ENCODE data around the gene STARD3. TPM values are rescaled to one million over a fixed set of nuclear protein-coding genes. Genes with fewer than 3 reads are reported as not detected.

STARD3 gene
- total RNA-seq, 1 experiment from 2014 or later: 30.1 TPM

DNA sequence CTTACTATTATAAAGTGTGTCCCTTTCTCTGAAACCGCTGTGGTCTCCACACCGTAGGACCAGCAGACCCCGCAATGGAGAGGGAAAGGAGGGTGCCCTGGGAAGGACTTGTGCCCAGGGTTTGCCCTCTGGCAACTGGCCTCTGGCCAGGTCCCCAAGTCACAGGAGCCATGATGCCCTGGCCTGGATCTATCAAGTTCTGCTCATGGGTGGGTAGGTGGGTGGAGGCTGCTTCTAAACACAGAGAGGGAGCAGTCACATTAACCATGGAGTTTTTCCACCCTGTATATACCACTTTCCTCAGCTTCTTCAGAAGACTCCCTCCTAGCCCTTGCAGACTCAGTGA, 19.9 kb upstream of the STARD3 start:
- Mint-ChIP-seq H3K36me3 (ENCODE audit: insufficient read depth, unreplicated experiment) (no peaks in the 10 kb centered on the region), H3K27me3 (ENCODE audit: insufficient read depth, unreplicated experiment) (peaks cover 28% of the 10 kb centered on the region), H3K9me3 (ENCODE audit: unreplicated experiment) (no peaks in the 10 kb centered on the region), H3K27ac (ENCODE audit: low read depth, unreplicated experiment) (no peak overlapping the region), H3K4me3 (ENCODE audit: unreplicated experiment) (peak overlapping the region; percentile 81), H3K4me1 (ENCODE audit: insufficient read depth, unreplicated experiment) (peaks cover 6% of the 10 kb centered on the region)
- ChIA-PET POLR2A (interaction anchor here (1.2 kb wide), 1 partner anchor 70 kb away, joined by 3 read pairs; the partner anchor contains the start of gene PGAP3), CTCF (interaction anchor here (0.6 to 0.7 kb wide), 2 partner anchors 92 to 786 kb away, joined by 4 read pairs; no protein-coding TSS in a partner anchor)
- no TSS peak for BruUV-seq (replicated peaks)
- intact Hi-C loops (cut with micrococcal nuclease): no loop called here
- no peak for DNase-seq (ENCODE audit: unreplicated experiment)
- no peak for TF ChIP-seq CTCF (IDR thresholded peaks at IDR 0.05; ENCODE audit: unreplicated experiment)

GRCh38 chr17:39617446-39618245, 19.3 kb upstream of the STARD3 start:
- no peak for TF ChIP-seq CTCF (IDR thresholded peaks at IDR 0.05; ENCODE audit: unreplicated experiment)
- Mint-ChIP-seq H3K9me3 (ENCODE audit: unreplicated experiment) (no peaks in the 10 kb centered on the region), H3K27me3 (ENCODE audit: insufficient read depth, unreplicated experiment) (peaks cover 26% of the 10 kb centered on the region), H3K36me3 (ENCODE audit: insufficient read depth, unreplicated experiment) (no peaks in the 10 kb centered on the region), H3K27ac (ENCODE audit: low read depth, unreplicated experiment) (peak overlapping the region; percentile 81), H3K4me3 (ENCODE audit: unreplicated experiment) (peak overlapping the region; percentile 81), H3K4me1 (ENCODE audit: insufficient read depth, unreplicated experiment) (peaks cover 6% of the 10 kb centered on the region)
- peak; percentile 73 for DNase-seq (ENCODE audit: unreplicated experiment)
- ChIA-PET POLR2A (interaction anchor here (0.7 to 1.8 kb wide), 5 partner anchors 20 to 363 kb away, joined by 3 to 6 read pairs (median 4); partner anchors contain the start of genes PGAP3, PSMD3 and STARD3), CTCF (interaction anchor here (0.7 to 9.2 kb wide), 4 partner anchors 17 to 91 kb away, joined by 4 to 146 read pairs (median 64); partner anchors contain the start of gene STARD3)
- BruUV-seq (replicated peaks): no TSS peak
- intact Hi-C loops (cut with micrococcal nuclease): no loop called here

- Mint-ChIP-seq H3K27ac (ENCODE audit: low read depth, unreplicated experiment) (peak overlapping the region; percentile 81), H3K9me3 (ENCODE audit: unreplicated experiment) (no peaks in the 10 kb centered on the region)
- POLR2A ChIA-PET: interaction anchor here (0.7 to 1.9 kb wide), 10 partner anchors 13 to 362 kb away, joined by 3 to 6 read pairs (median 4); partner anchors contain the start of genes PSMD3 and STARD3
Measured at GRCh38 chr17:39618246-39618913, 18.6 kb upstream of the STARD3 start.

More at GRCh38 chr17:39618246-39618913, 18.6 kb upstream of the STARD3 start:
- intact Hi-C loops (cut with micrococcal nuclease): no loop called here
- CTCF ChIA-PET: interaction anchor here (0.7 to 9.2 kb wide), 6 partner anchors 17 to 135 kb away, joined by 4 to 146 read pairs (median 5); partner anchors contain the start of gene STARD3
- BruUV-seq (replicated peaks): no TSS peak
- Mint-ChIP-seq H3K36me3 (ENCODE audit: insufficient read depth, unreplicated experiment) (no peaks in the 10 kb centered on the region), H3K4me3 (ENCODE audit: unreplicated experiment) (peak overlapping the region; percentile 81), H3K27me3 (ENCODE audit: insufficient read depth, unreplicated experiment) (peaks cover 19% of the 10 kb centered on the region), H3K4me1 (ENCODE audit: insufficient read depth, unreplicated experiment) (peaks cover 6% of the 10 kb centered on the region)
- TF ChIP-seq CTCF (IDR thresholded peaks at IDR 0.05; ENCODE audit: unreplicated experiment): no peak
- peak; percentile 31 for DNase-seq (ENCODE audit: unreplicated experiment)
